HEK293T (cell line): ENCODE measurements around the gene FMN2.

Source experiments
- ARNT ChIP-seq: fragments of 450-650 bp; IDR thresholded peaks from 2 replicates; pipeline ENCODE4 v1.6.1; 2017; ENCODE audit warnings: mild to moderate bottlenecking
- BHLHE40 ChIP-seq: fragments of 450-650 bp; IDR thresholded peaks from 2 replicates; pipeline ENCODE4 v1.6.1; 2016; ENCODE audit warnings: mild to moderate bottlenecking, moderate library complexity, borderline replicate concordance
- CTBP1 ChIP-seq: fragments of 450-650 bp; IDR thresholded peaks from 2 replicates; pipeline ENCODE4 v1.6.1; 2016; ENCODE audit warnings: borderline replicate concordance
- ELF4 ChIP-seq: fragments of 450-650 bp; IDR thresholded peaks from 2 replicates; pipeline ENCODE4 v1.6.1; 2017; ENCODE audit warnings: antibody characterized with exemption
- FOXA1 ChIP-seq: fragments of 450-650 bp; IDR thresholded peaks from 2 replicates; pipeline ENCODE4 v1.6.1; 2016; ENCODE audit warnings: mild to moderate bottlenecking
- FOXK2 ChIP-seq: fragments of 450-650 bp; IDR thresholded peaks from 2 replicates; pipeline ENCODE4 v1.6.1; 2016; ENCODE audit warnings: mild to moderate bottlenecking
- FOXM1 ChIP-seq: fragments of 450-650 bp; IDR thresholded peaks from 2 replicates; pipeline ENCODE4 v1.6.1; 2017; ENCODE audit warnings: mild to moderate bottlenecking, borderline replicate concordance
- HDGF ChIP-seq: fragments of 450-650 bp; IDR thresholded peaks from 2 replicates; pipeline ENCODE4 v1.6.1; 2017; ENCODE audit warnings: antibody characterized with exemption, borderline replicate concordance
- LEF1 ChIP-seq: fragments of 450-650 bp; IDR thresholded peaks from 2 replicates; pipeline ENCODE4 v1.6.1; 2017; ENCODE audit warnings: mild to moderate bottlenecking, borderline replicate concordance
- NFRKB ChIP-seq: fragments of 450-650 bp; IDR thresholded peaks from 2 replicates; pipeline ENCODE4 v1.6.1; 2016; ENCODE audit warnings: mild to moderate bottlenecking, moderate library complexity
- SP1 ChIP-seq: fragments of 450-650 bp; IDR thresholded peaks from 2 replicates; pipeline ENCODE4 v1.6.1; 2017
- SUZ12 ChIP-seq: fragments of 450-650 bp; IDR thresholded peaks from 2 replicates; pipeline ENCODE4 v1.6.1; 2016; ENCODE audit warnings: mild to moderate bottlenecking
- TARDBP ChIP-seq: fragments of 450-650 bp; IDR thresholded peaks from 2 replicates; pipeline ENCODE4 v1.6.1; 2016
- TF ChIP-seq, protein P1 (sequence below): fragments of 450-650 bp; IDR thresholded peaks from 2 replicates; pipeline ENCODE4 v1.6.1; 2016

DNA sequence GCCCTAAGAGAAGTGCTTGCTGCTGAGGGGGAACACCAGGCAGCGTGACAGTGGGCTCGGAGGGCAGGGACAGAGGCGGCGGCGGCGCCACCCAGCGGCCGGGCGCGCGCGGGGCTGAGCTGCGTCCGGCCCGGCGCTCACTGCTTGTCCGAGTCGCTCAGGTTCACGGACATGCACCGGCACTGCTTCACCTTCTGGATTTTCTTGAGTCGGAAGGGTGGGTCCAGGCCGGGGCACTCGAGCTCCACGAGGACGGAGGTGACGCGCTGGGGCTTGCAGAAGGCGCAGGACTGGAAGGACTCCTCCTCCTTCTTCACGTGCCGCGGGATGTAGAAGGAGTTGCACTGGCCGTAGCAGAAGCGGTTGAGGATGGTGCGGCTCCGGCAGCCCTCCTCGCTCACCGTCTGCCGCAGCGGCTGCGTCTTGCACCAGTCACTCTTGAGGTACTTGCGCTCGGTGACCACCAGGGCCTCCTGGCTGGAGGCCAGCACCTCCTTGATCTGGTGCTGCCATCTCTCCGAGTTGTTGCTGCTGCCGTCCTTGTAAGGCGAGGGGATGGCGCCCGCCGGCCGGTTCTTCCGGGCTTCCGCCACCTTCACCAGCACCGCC, 401.3 kb downstream of the FMN2 start:
- TF ChIP-seq NFRKB (no peak), FOXM1 (no peak), BHLHE40 (no peak), SP1 (no peak), CTBP1 (no peak), TARDBP (no peak), FOXK2 (no peak), LEF1 (no peak), HDGF (no peak), SUZ12 (no peak), ARNT (no peak), FOXA1 (no peak), ELF4 (no peak)
- TF ChIP-seq, protein P1, sequence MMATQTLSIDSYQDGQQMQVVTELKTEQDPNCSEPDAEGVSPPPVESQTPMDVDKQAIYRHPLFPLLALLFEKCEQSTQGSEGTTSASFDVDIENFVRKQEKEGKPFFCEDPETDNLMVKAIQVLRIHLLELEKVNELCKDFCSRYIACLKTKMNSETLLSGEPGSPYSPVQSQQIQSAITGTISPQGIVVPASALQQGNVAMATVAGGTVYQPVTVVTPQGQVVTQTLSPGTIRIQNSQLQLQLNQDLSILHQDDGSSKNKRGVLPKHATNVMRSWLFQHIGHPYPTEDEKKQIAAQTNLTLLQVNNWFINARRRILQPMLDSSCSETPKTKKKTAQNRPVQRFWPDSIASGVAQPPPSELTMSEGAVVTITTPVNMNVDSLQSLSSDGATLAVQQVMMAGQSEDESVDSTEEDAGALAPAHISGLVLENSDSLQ, result no peak
